Endothelial cell of umbilical vein (primary cell): ENCODE results near the gene TUNAR.

Experiments used
- EZH2 ChIP-seq: IDR thresholded peaks from 2 replicates; pipeline ENCODE4 v1.6.1; 2012; ENCODE audit warnings: borderline replicate concordance, low read depth, mild to moderate bottlenecking, moderate library complexity, low read length, inconsistent platforms; ENCODE audit not compliant: severe bottlenecking
- POLR2AphosphoS5 ChIP-seq: IDR thresholded peaks from 2 replicates; pipeline ENCODE4 v1.6.1; 2012; ENCODE audit warnings: low read depth, mild to moderate bottlenecking, control low read depth, low read length, moderate library complexity; ENCODE audit not compliant: insufficient read depth

DNA sequence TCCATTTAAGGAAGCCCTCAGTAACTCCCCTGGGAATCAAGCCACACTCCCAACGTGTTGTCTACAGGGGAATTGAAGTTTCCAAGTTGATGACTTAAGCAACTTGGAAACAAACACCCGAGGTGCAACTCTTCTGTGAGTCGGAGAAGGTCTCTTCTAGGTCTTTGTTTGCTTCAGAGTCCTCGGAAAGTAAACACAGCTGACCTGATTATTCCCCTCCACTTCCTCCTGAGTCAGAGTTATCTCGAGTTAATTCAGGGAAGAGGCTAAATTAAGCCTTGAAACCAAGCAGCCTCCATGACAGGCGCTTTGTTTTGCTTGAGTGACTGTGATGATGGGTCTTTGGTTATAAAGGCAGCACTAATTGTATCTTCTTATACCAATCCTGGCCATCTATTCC, 41.8 kb downstream of the TUNAR start:
- TF ChIP-seq EZH2 (no peak), POLR2AphosphoS5 (no peak)
